ENCODE results near the gene DQX1. TPM values are rescaled to one million over a fixed set of nuclear protein-coding genes. Genes with fewer than 3 reads are reported as not detected.
"Not testable (repeated sequence)": the region's sequence is repeated elsewhere in the genome, so short reads cannot be mapped to it uniquely, and the experiment has no call there.

DQX1 gene
- total RNA-seq, 2 experiments from 2014 or later, result 0.33 to 0.45 TPM

- Mint-ChIP-seq H3K36me3 (ENCODE audit: low read depth) (peaks cover 2% of the 10 kb centered on the region), H3K9me3 (no peaks in the 10 kb centered on the region), H3K4me3 (no peak overlapping the region), H3K4me1 (peaks cover 38% of the 10 kb centered on the region), H3K27me3 (peaks cover 16% of the 10 kb centered on the region), H3K27ac (no peak overlapping the region)
- no peak for DNase-seq
- ChIA-PET CTCF (no interaction called here), POLR2A (no interaction called here)
These were observed 36.2 kb upstream of the DQX1 start for GRCh38 chr2:74562126-74562775.

GRCh38 chr2:74561022-74561421 lies 35.0 kb upstream of the DQX1 start:
- H3K9me3 Mint-ChIP-seq, H3K27ac Mint-ChIP-seq, H3K4me3 Mint-ChIP-seq, POLR2A ChIA-PET, DNase-seq, CTCF ChIA-PET: not testable (repeated sequence)
- Mint-ChIP-seq H3K36me3 (ENCODE audit: low read depth) (peaks cover 15% of the 10 kb centered on the region), H3K27me3 (peaks cover 16% of the 10 kb centered on the region), H3K4me1 (peaks cover 35% of the 10 kb centered on the region)

- no peaks in the 10 kb centered on the region for H3K9me3 Mint-ChIP-seq
- ChIA-PET POLR2A (interaction anchor here (0.9 kb wide), 1 partner anchor 31 kb away, joined by 4 read pairs; the partner anchor contains the start of genes AUP1 and HTRA2), CTCF (no interaction called here)
- H3K4me1 Mint-ChIP-seq, result peaks cover 32% of the 10 kb centered on the region
- H3K27ac Mint-ChIP-seq, result no peak overlapping the region
- no peak overlapping the region for H3K4me3 Mint-ChIP-seq
- H3K36me3 Mint-ChIP-seq (ENCODE audit: low read depth), result peaks cover 15% of the 10 kb centered on the region
- no peak for DNase-seq
- H3K27me3 Mint-ChIP-seq, result peaks cover 16% of the 10 kb centered on the region
These were observed 34.6 kb upstream of the DQX1 start for GRCh38 chr2:74560591-74560990.

- peaks cover 15% of the 10 kb centered on the region for H3K36me3 Mint-ChIP-seq (ENCODE audit: low read depth)
- ChIA-PET POLR2A (interaction anchor here (0.9 kb wide), 1 partner anchor 30 kb away, joined by 4 read pairs; the partner anchor contains the start of genes AUP1 and HTRA2), CTCF (no interaction called here)
- H3K27me3 Mint-ChIP-seq, result peaks cover 16% of the 10 kb centered on the region
- no peak overlapping the region for H3K4me3 Mint-ChIP-seq
- no peaks in the 10 kb centered on the region for H3K9me3 Mint-ChIP-seq
- peaks cover 35% of the 10 kb centered on the region for H3K4me1 Mint-ChIP-seq
- H3K27ac Mint-ChIP-seq, result no peak overlapping the region
- no peak for DNase-seq
These were observed 33.9 kb upstream of the DQX1 start for GRCh38 chr2:74559912-74560311.

- H3K4me1 Mint-ChIP-seq, result peaks cover 37% of the 10 kb centered on the region
These were observed 32.5 kb upstream of the DQX1 start for GRCh38 chr2:74558284-74559230.

GRCh38 chr2:74556831-74557370 lies 30.9 kb upstream of the DQX1 start:
- Mint-ChIP-seq H3K27ac (no peak overlapping the region), H3K4me3 (no peak overlapping the region), H3K9me3 (no peaks in the 10 kb centered on the region), H3K36me3 (ENCODE audit: low read depth) (peaks cover 15% of the 10 kb centered on the region), H3K4me1 (peaks cover 35% of the 10 kb centered on the region), H3K27me3 (peaks cover 12% of the 10 kb centered on the region)
- no peak for DNase-seq
- POLR2A ChIA-PET, result interaction anchor here (1.8 to 2.4 kb wide), 3 partner anchors 10 to 29 kb away, joined by 8 to 15 read pairs (median 9); no protein-coding TSS in a partner anchor
- CTCF ChIA-PET, result interaction anchor here (1.3 to 3.3 kb wide), 2 partner anchors 9 to 29 kb away, joined by 4 to 12 read pairs; no protein-coding TSS in a partner anchor

More at GRCh38 chr2:74558284-74559230, 32.5 kb upstream of the DQX1 start:
- DNase-seq, result no peak
- Mint-ChIP-seq H3K9me3 (no peaks in the 10 kb centered on the region), H3K4me3 (no peak overlapping the region), H3K27ac (no peak overlapping the region), H3K27me3 (peaks cover 16% of the 10 kb centered on the region), H3K36me3 (ENCODE audit: low read depth) (peaks cover 15% of the 10 kb centered on the region)
- POLR2A ChIA-PET, result interaction anchor here (0.7 to 2.4 kb wide), 4 partner anchors 9 to 77 kb away, joined by 3 to 9 read pairs (median 4); no protein-coding TSS in a partner anchor
- CTCF ChIA-PET, result interaction anchor here (3.3 kb wide), 1 partner anchor 28 kb away, joined by 12 read pairs; no protein-coding TSS in a partner anchor

- Mint-ChIP-seq H3K36me3 (ENCODE audit: low read depth) (peaks cover 15% of the 10 kb centered on the region), H3K9me3 (no peaks in the 10 kb centered on the region), H3K27me3 (peaks cover 12% of the 10 kb centered on the region), H3K27ac (no peak overlapping the region), H3K4me1 (peaks cover 31% of the 10 kb centered on the region), H3K4me3 (peak overlapping the region; percentile 97)
- CTCF ChIA-PET, result interaction anchor here (1.3 to 3.3 kb wide), 3 partner anchors 10 to 30 kb away, joined by 4 to 12 read pairs (median 5); no protein-coding TSS in a partner anchor
- DNase-seq, result no peak
- POLR2A ChIA-PET, result interaction anchor here (0.8 to 2.5 kb wide), 7 partner anchors 10 to 58 kb away, joined by 3 to 15 read pairs (median 8); no protein-coding TSS in a partner anchor
These were observed 30.1 kb upstream of the DQX1 start for GRCh38 chr2:74556159-74556558.

- Mint-ChIP-seq H3K4me1 (peaks cover 29% of the 10 kb centered on the region), H3K27me3 (peaks cover 12% of the 10 kb centered on the region), H3K36me3 (ENCODE audit: low read depth) (peaks cover 15% of the 10 kb centered on the region), H3K4me3 (peak overlapping the region; percentile 97), H3K9me3 (no peaks in the 10 kb centered on the region), H3K27ac (peak overlapping the region; percentile 94)
- ChIA-PET CTCF (interaction anchor here (0.7 to 1.5 kb wide), 4 partner anchors 9 to 32 kb away, joined by 3 to 5 read pairs (median 4); no protein-coding TSS in a partner anchor), POLR2A (interaction anchor here (0.8 to 4.5 kb wide), 11 partner anchors 9 to 101 kb away, joined by 3 to 27 read pairs (median 5); partner anchors contain the start of genes AUP1, HTRA2 and INO80B)
- DNase-seq, result no peak
These were observed 29.6 kb upstream of the DQX1 start for GRCh38 chr2:74555610-74556103.

GRCh38 chr2:74554820-74555531 lies 28.9 kb upstream of the DQX1 start:
- CTCF ChIA-PET, result interaction anchor here (0.7 to 1.5 kb wide), 3 partner anchors 10 to 32 kb away, joined by 3 to 5 read pairs (median 3); no protein-coding TSS in a partner anchor
- H3K9me3 Mint-ChIP-seq, result no peaks in the 10 kb centered on the region
- POLR2A ChIA-PET, result interaction anchor here (0.8 to 4.5 kb wide), 13 partner anchors 9 to 100 kb away, joined by 3 to 27 read pairs (median 4); partner anchors contain the start of genes AUP1, CCDC142, HTRA2 and INO80B
- H3K27ac Mint-ChIP-seq, result peak overlapping the region; percentile 94
- peak overlapping the region; percentile 97 for H3K4me3 Mint-ChIP-seq
- peaks cover 15% of the 10 kb centered on the region for H3K36me3 Mint-ChIP-seq (ENCODE audit: low read depth)
- peaks cover 11% of the 10 kb centered on the region for H3K27me3 Mint-ChIP-seq
- DNase-seq, result peak; percentile 54
- H3K4me1 Mint-ChIP-seq, result peaks cover 22% of the 10 kb centered on the region

GRCh38 chr2:74553892-74554819 lies 28.1 kb upstream of the DQX1 start, which contains the start of the genes DOK1 and LOXL3:
DOK1 (plus strand) TSS chr2:74554720; CDS start chr2:74554755, 35 bp downstream.
LOXL3 (minus strand) TSS chr2:74553942; CDS start chr2:74552634, 1,308 bp downstream.
- POLR2A ChIA-PET, result interaction anchor here (0.9 to 4.5 kb wide), 12 partner anchors 17 to 100 kb away, joined by 3 to 27 read pairs (median 4); partner anchors contain the start of genes AUP1, CCDC142, HTRA2 and INO80B
- Mint-ChIP-seq H3K27me3 (peaks cover 18% of the 10 kb centered on the region), H3K9me3 (no peaks in the 10 kb centered on the region), H3K36me3 (ENCODE audit: low read depth) (peaks cover 15% of the 10 kb centered on the region), H3K4me1 (peaks cover 21% of the 10 kb centered on the region), H3K27ac (peak within 1 kb of the TSS; percentile 94), H3K4me3 (peak within 1 kb of the TSS; percentile 97)
- DNase-seq, result peak; percentile 85
- CTCF ChIA-PET, result interaction anchor here (0.7 to 1.5 kb wide), 2 partner anchors 32 to 71 kb away, joined by 5 read pairs; partner anchors contain the start of genes CCDC142 and TTC31
